ENCODE data around the gene GALNT2.

Gene GALNT2

DNA sequence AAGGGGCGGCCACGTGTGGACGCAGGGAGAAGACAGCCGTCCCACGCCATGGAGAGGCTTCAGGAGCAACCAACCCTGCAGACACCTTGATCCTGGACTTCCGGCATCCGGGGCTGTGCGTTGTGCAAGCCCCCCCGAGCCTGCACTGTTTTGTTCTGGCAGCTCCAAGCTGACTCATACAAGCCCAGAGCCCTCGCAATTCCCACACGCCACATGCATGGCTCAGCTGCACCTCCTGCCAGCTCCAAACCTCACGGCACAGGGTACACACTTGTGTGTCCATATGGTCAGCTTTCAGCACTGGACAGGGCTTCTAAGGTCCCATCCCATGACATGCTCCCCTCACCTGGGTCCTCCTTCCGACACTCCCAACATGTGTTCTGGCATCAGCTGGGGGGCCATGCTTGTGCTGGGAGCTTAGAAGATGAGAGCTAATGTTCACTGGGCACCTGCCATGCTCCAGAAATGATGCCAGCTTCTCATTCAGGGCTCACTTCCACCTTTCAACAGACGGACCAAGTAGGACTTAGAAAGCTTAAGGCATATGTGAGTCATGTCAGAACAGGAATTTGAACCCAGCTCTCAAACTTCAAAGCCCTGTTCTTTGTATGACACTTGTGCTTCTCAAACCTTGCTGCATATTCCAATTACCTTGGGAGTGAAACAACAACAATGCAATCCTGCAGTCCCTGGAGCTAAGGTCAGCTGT lies 221.8 kb downstream of the GALNT2 start:
- peak; percentile 12 for DNase-seq (ENCODE audit: low read depth)
- TF ChIP-seq, protein P1, sequence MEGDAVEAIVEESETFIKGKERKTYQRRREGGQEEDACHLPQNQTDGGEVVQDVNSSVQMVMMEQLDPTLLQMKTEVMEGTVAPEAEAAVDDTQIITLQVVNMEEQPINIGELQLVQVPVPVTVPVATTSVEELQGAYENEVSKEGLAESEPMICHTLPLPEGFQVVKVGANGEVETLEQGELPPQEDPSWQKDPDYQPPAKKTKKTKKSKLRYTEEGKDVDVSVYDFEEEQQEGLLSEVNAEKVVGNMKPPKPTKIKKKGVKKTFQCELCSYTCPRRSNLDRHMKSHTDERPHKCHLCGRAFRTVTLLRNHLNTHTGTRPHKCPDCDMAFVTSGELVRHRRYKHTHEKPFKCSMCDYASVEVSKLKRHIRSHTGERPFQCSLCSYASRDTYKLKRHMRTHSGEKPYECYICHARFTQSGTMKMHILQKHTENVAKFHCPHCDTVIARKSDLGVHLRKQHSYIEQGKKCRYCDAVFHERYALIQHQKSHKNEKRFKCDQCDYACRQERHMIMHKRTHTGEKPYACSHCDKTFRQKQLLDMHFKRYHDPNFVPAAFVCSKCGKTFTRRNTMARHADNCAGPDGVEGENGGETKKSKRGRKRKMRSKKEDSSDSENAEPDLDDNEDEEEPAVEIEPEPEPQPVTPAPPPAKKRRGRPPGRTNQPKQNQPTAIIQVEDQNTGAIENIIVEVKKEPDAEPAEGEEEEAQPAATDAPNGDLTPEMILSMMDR (conservative IDR thresholded peaks at IDR 0.05; ENCODE audit: low read depth, low read length): no peak
- H3K4me3 ChIP-seq (ENCODE audit: low read depth, low read length): no peak overlapping the region

DNA sequence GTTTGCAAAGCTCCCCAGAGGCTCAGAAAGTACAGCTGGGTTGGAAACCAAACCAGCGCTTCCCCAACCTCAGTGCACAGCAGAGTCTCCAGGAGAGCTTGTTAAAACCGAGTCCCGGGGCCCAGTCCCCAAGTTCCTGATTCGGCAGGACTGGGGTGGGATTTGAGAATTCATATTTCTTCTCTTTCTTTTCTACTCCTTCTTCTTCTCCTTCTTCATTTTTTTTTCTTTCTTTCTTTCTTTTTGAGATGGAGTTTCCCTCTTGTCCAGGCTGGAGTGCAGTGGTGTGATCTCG lies 222.3 kb downstream of the GALNT2 start:
- TF ChIP-seq, protein P1 (conservative IDR thresholded peaks at IDR 0.05; ENCODE audit: low read depth, low read length): no peak
- no peak for DNase-seq (ENCODE audit: low read depth)
- no peak overlapping the region for H3K4me3 ChIP-seq (ENCODE audit: low read depth, low read length)

DNA sequence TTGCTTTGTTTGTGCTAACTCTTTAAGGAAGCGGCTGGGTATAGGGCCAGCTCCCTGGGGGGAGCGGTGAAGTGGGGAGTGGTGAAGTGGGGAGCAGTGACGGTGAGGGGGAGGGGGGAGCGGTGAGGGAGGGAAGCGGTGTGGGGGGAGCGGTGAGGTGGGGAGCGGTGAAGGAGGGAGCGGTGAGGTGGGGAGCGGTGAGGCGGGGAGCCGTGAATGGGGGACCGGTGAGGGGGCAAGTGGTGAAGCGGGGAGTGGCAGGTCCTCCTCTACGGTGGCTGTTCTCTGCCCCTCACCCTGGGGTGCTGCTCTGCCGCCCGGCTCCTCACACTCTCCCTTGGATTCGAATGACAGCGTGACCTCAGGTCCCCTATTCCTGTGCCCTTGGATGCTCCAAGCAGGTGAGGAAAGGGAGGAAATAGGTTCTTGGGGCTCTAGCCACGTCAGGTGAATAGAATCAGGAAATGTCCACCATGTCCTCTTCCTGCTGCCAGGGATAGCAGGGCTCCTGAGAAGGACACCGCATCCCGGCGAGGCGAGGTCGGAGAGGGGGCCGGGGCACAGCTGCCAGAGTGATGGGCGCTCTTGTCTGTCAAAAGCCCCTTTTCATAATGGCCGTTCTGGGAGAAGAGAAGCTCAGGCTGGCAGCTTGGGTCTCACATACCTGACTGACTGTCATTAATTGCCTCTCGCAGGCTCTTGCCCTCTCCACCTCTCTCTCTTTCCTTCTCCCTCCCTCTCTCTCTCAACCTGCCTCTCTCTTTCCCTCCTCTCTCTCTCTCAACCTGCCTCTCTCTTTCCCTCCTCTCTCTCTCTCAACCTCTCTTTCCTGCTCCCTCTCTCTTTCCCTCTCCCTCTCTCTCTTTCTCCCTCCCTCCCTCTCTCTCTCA lies 224.9 kb downstream of the GALNT2 start:
- no peak overlapping the region for H3K4me3 ChIP-seq (ENCODE audit: low read depth, low read length)
- TF ChIP-seq, protein P1 (conservative IDR thresholded peaks at IDR 0.05; ENCODE audit: low read depth, low read length): no peak
- DNase-seq (ENCODE audit: low read depth): no peak

DNA sequence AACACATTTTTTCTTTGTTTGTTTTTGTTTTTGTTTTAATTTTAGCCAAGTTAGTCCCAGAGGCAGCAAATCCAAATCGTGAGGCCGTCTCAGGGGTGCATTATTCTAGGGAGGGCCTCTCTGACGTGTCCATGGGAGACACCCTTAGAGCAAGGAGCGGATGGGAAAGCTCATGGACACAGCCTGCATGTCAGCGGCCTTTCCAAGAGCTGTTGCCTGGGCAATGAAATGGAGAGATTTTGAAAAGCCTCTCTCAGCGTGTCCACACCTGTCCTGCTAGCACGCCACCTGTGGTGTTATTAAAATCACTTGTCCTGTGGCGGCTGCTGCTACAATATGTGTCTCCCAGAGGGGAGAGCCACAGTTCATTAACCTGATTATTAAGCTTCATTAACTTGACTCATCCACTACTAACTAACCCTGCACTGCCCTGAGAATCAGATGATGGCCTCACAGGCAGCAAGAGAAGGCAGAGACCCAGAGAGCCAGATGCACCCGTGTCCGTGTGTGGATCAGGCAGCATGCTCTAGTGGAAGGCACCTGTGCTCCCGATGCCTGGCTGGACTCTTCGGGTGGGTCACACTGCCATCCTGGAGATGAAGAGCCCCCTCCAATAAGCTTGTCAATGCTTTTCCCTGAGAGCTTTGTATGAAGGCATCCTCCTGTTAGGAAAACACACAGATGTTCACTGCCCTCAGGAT lies 225.8 kb downstream of the GALNT2 start:
- TF ChIP-seq, protein P1 (conservative IDR thresholded peaks at IDR 0.05; ENCODE audit: low read depth, low read length): no peak
- H3K4me3 ChIP-seq (ENCODE audit: low read depth, low read length): no peak overlapping the region
- DNase-seq (ENCODE audit: low read depth): no peak

DNA sequence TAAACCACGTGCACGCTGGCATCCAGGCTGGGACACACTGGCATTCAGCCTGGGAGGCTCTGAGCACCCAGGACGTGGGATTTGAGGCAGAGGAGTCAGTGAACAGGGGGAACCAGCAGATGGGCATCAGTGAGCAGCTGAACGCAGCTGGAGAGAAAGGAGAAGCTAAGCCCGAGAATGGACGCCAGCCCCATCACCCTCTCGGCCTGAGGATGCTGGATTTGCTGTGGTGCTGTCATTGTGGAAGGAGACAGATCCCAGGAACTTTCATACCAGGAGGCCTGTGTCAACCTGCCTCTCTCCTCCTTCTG lies 226.3 kb downstream of the GALNT2 start:
- no peak overlapping the region for H3K4me3 ChIP-seq (ENCODE audit: low read depth, low read length)
- TF ChIP-seq, protein P1 (conservative IDR thresholded peaks at IDR 0.05; ENCODE audit: low read depth, low read length): no peak
- DNase-seq (ENCODE audit: low read depth): no peak

DNA sequence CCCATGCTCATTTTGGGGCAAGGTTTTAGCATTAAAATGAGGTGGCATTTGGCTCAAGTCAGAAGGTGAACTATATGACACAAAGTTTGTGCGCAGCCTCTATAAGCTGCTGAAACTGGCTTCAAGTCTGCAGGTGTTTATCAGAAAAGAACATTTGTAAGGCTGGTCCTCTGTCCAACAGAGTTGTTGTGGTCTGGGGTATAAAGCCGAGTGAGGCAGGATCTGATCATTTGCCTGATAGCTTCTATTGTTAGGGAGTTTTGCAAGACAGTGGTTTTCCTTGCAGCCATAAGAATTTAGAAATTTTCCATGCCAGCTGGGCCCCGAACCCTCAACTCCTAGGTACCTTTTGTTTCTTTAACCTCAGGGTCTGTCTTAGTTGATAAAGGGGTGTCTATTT lies 228.3 kb downstream of the GALNT2 start:
- H3K4me3 ChIP-seq (ENCODE audit: low read depth, low read length): no peak overlapping the region
- no peak for DNase-seq (ENCODE audit: low read depth)
- TF ChIP-seq, protein P1 (conservative IDR thresholded peaks at IDR 0.05; ENCODE audit: low read depth, low read length): no peak
